Stimulated activated naive CD4-positive, alpha-beta T cell treated with Interleukin-2 at 50 U/mL for 16 hours (primary cell): Measurements from ENCODE around the gene CPVL.

Source experiments
- DNase-seq: peaks from one replicate; lab custom pipeline; 2025; lab: John Stamatoyannopoulos, UW

CPVL gene

DNA sequence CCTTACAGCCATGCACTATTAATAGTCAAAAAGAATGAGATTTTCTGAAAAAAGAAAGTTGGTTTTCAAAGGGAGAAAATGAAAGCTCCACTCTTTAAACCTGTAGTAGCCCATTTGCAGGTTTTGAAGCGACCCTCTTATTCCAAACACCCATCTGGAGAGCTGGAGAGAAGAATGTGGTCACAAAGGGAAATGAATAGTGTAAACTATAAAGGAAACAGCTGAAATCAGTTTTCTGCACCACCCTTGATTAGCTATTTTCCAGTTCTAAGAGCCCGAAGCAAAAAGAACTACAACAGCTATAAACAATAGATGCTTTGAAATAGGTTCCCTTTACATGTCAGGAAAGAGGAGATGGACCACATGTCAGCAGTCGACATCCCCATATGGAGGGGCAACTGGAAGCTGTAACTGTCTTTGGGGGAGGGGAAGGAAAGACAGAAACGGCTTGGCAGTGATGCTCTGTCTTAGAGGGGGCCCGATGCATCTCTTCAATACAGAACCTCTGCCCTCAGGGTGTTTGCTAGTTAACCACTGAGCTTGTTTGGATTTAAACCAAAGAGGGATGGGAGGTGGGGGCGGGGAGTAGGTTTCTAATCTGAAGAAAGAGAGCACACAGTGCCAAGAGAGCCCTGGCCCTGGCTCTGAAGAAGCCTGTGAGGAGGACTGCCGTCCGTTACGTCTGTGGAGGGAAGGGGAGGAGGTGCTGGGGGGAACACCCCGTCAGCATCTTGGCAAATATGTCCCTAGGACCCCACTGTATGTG, 55.3 kb downstream of the CPVL start:
- no peak for DNase-seq

DNA sequence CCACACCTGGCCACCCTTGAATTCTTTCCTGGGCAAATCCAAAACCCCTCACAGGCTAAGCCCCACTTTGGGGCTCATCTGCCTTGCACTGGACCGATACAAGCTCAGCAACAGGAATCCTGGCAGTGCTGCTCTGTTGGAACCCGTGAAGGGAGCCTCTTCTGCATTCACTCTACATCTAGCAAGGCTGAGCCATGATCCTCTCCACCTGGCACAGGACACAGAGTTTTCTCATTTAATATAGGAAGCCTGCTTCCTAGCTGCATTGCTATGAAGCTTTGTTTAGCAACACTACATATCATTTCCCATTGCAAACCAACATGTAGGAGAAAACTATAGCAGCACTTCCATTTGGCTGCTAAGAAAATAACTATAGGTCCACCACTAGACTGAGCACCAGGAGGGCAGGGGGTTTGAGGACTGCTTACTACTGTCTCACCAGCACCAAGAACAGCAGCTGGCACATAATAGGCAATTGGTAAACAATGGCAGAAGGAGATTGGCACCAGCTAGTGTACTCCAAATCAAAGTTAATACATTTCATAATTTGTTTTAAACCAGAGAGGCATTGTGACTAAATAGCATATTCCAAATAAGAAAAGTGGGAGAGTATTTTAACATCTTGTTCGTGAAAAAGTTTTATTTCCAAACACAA, 56.1 kb downstream of the CPVL start:
- no peak for DNase-seq

DNA sequence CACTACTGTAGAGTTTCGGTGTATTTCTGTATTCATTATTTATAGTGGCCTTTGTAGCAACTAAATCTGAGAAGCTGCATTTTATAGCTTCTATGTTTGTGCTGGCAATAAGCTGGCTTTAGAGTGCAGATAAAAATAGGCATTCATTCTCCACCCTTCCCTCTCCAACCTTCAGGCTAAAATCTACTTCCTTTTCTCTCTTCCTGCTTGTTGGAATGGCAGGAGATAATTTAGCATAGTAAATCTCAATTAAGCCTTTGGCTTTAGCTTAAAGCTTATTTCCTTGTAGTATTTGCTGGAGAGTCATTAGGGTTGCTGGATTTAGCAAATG, 58.5 kb downstream of the CPVL start:
- no peak for DNase-seq

DNA sequence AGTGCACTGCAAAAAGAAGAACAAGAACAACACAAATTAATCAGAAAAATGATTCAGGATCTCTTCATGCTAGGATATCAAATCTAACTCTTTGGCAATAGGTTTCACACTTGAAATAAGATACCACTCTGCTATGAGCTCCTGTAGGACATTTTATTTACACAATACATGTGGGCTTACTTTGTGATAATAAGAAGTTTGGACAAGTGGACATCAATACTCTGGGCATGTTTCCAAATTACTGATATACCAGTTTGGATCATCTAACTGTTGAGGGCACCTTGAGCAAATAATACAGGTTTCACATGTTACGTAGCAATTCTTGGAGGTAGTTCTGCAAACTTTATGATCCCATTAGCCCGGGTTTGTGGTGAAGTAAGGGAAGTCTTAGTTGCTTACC, 59.8 kb downstream of the CPVL start:
- DNase-seq, result no peak

DNA sequence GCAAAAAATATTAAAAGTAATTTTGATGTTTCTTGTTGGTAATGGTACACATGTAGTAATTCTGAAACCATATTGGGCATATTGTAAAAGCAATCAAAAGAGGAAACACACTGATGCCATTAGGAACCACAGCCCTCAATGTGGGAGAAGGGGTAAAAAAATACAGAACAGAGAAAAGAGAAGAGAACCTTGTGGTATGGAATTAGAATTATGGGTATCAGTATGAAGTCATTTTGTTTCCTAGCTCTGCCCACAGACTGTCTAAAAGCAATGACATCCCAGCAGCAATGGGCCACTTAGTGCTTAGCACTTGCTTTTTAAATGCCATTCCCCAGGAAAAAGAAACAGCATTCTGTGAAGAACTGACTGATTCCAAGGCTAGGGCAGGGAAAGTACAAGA, 61.5 kb downstream of the CPVL start:
- DNase-seq, result no peak

DNA sequence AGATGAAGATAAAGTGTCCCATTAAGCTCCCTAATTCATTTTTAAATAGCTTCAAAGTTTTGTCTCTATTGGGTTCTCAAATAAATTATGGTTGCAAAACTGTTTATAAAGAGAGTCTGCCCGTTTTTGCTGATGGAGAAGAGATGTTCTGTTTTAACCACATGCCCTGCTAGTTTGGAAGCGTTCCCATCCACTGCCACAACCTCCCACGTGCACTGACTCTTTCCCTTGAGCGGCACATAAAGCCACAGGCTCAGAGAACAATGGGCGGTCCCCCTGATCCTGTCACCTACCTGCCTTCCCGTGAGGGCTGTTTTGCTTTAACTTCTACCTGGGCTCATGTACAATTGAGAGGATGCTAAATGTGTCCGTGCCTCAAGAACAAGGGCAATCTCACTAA, 65.5 kb downstream of the CPVL start:
- DNase-seq, result no peak

DNA sequence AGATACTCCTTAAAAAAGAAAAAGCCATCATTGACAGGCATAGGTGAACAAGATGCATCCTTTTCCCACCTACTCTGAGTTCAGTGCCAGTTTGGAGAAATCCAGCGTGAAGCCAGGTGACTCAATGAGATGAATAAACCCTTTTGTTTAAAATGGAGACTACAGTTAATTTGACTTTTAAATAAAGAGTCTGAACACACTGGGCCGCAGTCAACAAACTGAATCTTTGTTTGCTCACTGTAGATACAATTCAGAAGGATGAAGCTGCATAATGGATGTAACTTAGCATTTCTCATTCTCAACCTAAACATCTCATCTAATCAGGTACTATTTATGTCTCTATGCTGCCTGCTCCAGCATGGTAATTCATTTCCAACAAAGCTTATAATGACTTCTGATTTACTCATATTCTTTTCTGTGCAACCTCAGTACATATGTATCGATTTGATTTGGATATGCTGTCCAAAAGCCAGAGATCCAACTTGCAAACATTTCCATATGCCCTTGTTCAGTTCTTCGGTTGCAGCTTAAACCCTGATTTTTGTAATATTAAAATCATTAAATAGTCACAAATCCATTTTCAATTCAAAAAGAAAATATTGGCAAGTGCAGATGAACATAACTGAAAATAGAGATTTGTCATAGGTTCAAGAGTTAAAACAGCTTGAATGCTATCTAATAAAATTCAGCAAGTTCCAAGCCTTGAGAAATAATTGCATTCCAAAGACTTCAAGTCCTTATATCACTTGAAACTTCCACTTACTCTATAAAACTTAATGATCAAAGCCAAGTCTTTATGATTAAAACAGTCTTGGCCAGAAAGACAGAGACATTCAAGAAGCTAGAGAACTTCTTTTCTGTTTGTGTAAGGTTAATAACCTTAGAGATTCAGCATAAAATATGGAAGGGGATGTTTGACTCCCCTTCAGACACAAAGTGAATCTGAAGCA, 67.8 kb downstream of the CPVL start:
- no peak for DNase-seq

DNA sequence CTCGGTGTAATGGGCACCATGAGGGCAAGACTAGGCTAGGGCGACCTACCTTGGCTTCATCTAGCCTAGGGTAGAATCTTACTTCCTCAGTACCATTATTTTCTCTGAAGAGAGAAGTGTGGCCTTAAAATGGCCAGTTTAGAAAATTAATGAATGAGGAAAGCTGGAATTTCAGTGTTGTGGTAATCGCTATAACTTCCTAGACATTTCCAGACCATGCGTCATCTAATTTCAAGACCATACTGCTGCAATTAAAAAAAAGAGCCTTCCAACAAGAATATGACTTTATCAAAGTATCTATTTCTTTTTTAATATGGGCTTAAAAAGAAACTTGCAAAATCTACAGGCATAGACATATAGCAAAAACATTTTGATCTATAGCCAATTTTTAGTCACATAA, 68.5 kb downstream of the CPVL start:
- DNase-seq, result no peak

DNA sequence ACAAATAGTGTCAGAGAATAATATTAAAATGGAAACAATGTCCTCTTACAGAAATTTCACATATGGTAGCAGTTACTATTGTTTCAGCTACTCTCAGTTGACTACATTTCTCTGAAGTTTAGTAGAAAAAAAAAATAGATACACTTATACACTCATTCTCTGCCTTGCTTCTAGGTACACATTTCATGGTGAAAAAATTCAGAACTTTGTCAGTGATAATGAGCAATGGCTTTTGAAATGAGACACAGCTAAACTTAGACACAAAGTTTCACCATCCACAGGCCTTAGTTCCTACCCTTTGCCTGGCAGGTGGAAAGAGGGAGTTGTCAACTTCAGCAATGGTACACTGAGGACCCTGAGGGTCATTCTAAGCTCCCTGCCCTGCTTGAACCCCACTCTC, 69.2 kb downstream of the CPVL start:
- DNase-seq, result no peak

DNA sequence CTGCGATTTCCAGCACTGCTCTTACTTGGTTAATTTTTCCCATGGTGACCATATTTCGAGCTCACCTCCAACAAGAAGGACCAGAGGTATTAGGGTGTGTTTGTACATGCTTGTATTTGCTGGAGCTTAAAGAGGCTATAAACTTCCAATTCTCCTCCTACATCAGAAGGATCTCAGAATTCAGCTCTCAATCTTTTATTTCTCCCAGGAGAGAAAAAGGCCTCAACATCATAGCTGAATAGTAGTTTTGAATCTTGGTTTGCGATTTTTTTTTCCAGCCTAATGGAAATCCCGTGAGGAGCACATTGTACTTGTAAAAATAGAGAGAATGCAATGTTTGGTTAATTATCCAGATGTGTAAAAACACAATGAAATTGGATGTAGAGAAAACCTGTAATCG, 69.7 kb downstream of the CPVL start:
- DNase-seq, result no peak

DNA sequence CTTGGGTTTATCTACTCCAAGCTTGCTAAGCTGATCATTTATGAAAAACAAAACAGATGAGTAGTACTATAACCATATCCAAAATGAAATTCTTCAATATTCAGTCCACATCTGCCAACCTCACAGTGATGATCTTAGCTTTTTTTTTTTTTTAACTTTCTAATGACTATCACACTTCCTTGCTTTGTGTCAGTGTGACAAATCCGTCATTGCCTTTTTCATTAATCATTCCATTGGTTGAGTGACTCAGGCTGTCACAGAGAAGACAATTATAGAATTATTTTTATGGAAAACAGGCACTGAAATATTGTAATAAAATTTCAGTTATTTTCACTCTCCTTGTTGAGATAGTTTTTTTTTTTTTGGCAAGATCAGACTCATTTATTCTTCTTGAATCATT, 70.7 kb downstream of the CPVL start:
- DNase-seq, result no peak

DNA sequence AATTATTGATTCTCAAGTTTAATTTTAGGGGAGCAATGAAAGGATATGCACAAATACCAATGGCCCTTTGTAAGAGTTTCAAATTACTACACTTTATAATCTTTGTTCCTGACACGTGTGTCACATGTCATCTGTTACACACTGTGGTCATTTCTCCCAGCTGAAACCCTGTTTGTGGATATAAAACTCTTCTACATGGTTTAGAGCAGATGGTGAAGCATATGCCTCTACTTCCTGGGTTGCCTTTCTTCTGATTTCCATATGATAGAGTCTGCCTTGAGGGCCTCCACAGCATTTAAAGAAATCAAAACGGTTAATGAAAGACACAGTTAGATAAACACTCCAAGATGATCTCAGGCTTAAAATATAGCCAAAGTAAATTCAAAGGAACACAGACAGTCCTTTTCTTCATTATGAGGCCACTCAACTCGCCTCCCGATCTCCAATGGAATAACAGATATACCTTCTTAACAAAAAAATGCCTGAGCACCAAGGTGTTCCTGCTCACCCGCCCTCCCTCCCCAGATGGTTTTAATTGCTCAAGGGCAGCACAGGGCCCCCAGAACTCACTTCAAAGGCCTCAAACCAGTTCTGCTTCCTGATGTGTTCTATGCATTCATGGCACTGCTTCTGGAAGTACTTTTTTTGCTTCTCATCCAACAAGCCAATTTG, 75.0 kb downstream of the CPVL start:
- DNase-seq, result no peak

DNA sequence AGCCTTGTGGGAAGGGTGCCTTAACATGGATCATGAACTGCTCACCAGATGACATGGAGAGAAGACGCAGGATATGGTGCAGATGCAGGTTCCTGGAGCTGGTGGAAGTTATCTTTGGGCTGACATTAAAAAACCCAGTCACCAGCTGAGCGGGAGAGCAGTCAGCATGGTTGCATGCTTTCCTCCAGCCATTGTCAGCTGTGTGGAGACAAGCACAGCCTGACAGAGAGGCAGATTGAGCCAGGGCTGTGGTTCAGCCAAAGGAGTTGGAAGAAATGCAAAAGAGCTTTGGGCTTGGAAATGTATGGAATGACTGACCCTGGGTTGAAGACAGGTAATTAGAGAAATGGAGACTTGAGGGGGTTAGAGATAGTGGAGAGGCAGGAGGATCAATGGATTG, 79.7 kb downstream of the CPVL start:
- no peak for DNase-seq

DNA sequence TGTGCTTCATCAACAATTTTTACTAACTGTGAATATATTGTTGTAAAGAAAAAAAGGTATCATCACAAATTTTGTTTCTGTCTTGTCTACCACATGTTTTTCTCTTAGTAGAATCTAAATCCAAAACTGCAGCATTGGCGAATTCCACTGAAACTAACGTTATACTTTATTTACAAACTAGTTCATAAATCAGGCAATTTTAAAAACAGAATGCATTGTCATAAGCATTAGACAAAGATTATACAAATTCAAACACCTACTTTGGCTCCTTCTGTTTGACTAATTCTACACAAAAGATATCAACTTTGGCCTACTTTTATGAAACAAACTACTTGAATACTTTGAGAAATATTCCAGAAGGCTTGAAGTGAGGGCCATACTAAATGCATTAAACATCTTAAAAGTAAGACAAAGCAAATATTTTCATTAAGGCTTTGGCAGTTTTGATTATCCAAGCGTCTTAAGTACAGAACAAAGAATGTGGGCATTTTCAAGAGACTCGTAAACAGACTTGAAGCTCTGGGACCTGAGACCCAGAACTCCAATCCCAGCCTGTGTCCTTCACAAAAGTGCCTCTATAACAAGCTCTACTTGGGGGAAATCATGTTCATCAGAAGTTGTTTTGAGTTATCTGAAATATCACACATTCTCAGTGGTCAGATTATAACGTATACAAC, 81.0 kb downstream of the CPVL start:
- no peak for DNase-seq

DNA sequence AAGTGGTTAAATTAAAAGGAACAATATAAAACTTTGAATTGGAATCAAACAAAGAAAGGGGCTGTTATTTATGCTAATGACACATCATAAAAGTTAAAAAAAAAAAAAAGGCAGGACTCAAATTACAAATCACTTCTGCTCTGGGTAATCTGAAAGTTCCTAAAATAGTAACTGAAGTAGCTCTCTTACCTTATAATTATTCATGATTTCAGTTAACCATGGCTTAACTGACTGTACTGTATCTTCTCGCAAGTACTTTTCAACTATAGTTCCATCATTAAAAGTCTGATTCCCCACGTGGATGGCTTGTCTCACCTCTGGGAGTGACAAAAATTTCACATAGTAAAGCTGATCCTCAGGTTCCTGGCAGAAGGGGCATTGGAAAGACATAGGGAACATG, 82.5 kb downstream of the CPVL start:
- DNase-seq, result no peak

DNA sequence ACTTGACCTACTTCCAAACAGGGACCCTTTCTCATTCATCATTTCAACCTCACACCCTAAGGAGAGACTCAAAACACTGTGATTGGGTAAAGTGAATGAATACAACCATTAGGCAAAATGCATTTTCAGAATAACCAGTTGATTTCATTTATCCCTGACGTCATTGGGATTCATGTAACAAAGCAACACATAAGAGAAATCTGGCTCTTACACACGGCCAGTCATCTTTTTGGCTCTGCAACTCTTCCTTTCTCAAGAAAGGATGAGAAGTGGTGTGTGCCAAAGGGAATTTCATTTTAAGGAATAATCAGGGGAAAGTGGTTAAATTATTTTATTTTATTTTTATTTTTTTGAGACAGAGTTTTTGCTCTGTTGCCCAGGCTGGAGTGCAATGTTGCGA, 83.1 kb downstream of the CPVL start:
- no peak for DNase-seq

DNA sequence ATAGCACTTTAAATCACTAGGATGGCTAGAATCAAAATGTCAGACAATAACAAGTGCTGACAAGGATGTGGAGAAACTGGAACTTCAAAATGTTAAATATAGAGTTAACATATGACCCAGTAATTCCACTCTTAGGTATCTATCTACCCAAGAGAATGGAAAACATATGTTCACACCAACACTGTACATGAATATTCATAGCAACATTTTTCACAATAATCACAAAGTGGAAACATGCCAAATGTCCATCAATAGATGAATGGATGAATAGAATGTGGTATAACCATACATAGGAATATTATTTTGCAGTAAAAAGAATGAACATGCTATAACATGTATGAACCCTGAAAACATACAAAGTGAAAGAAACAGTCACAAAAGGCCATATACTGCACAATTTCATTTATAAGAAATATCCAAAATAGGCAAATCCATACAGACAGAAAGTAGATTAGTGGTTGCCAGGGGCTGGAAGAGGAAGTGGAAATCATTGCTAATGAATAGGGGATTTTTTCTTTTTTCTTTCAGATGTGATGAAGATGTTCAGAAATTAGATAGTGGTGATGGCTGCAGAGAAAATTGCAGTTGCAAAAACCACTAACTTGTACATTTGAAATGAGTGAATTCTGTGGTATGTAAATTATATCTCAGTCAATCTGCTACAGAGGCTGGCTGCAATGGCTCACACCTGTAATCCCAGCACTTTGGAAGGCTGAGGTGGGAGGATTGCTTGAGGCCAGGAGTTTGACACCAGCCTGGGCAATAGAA, 93.0 kb downstream of the CPVL start:
- no peak for DNase-seq

DNA sequence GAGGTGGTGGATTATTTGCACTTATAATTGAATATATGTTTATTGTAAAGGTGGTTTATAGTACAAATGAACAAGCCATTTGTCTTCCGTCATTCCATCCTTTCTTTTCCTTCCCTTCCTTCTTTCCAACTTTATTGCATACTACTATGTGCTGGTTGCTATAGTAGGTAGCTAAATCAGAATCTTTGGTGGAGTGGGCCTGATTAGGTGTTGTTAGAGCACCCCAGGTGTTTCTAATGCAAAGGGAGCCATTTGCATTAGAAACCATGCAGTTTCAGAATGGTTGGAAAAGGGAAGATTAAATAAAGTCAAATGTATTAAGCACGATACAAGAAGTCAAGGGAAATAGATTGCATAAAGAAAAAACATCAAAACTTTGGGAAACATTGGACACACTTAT, 99.4 kb downstream of the CPVL start:
- DNase-seq, result no peak

DNA sequence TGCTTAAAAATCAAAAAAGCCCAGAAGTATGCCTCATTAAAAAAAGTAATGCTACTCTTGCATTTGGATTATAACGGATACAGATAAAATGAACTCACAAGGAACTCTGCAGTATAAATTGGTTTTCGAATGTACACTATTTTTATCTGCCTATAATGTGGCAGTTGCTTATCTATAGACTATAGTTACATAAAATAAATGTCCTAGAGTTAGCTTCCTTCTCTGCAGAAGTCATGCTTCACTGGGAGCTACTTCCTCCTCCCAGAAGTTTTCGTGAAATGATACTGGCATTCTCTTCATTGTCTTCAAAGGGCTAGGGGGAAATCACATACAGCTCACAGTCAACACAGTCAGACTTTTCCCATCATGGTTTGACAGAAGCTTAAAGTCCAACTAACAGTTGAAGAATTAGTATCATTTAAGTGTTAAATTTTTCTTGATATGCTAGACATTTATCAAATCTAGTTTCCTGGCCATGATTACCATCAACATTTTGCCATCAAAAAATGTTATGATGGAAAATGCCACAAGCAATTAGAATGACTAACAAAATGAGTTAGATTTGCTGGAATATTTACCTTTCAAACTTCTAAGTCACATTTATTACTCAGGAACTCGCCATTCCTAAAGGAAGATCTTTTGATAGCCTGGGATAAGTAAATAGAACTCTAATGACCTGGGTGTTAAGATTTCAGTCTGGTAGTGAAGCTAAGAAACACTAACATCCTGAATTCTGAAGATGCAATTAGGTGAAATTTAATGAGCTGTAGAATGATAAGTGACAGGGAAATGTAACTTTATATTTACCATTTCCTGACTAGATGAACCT, 100.9 kb downstream of the CPVL start:
- DNase-seq, result no peak

DNA sequence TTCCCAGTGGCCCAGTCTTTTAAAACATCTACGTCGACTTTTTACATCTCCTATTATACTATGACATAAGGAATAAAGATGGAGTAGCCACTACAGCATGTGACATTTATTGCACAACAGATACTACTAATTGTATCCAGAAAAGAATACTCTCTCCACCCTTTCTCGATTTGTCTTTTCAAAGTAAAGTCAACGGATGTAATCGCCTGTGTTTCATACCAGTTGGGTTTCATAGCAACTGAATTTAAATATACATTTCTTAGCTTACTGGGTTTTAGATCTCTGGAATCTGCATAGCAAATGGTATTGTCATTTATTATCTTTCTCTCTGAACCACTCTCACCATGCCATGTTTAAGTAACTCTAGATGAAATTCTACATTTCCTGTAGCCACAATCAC, 101.8 kb downstream of the CPVL start:
- no peak for DNase-seq
